Caco-2 (cell line): ENCODE data around the gene MTM1. TPM values are rescaled to one million over a fixed set of nuclear protein-coding genes. Genes with fewer than 3 reads are reported as not detected.

Experiments
- BruUV-seq: library from RNA; stranded (reverse); fragments of 400-500 nt; replicated peaks from 2 replicates; lab custom pipeline; 2021; lab: Mats Ljungman, UMichigan
- CTCF ChIA-PET: fragments of 300-600 bp; sonication (Branson Sonifier 250); formaldehyde crosslinking; loops from one replicate; lab custom pipeline; 2022; ENCODE audit warnings: antibody characterized with exemption; lab: Charles Lee
- POLR2A ChIA-PET: fragments of 300-600 bp; sonication (Branson Sonifier 250); formaldehyde crosslinking; loops from one replicate; lab custom pipeline; 2022; ENCODE audit warnings: antibody characterized with exemption; lab: Charles Lee
- DNase-seq, 2 experiments: peaks; one replicate each; pipeline versions ENCODE4 v3.0.0 to v3.0.0-alpha.2; 2020 to 2022
- H3K27me3 ChIP-seq: replicated peaks from 2 replicates; pipeline ENCODE4 v1.6.0; 2011; ENCODE audit warnings: low read length; ENCODE audit not compliant: control insufficient read depth, insufficient read depth
- H3K36me3 ChIP-seq: 2 replicates; pipeline ENCODE4 v1.5.1; 2011; ENCODE audit warnings: low read length; ENCODE audit not compliant: control insufficient read depth, insufficient read depth
- H3K4me1 ChIP-seq: fragments of 250-450 bp; sonication (Bioruptor Pico); 2 replicates; pipeline ENCODE4 v1.5.1; 2020; ENCODE audit warnings: mild to moderate bottlenecking
- H3K4me3 ChIP-seq: 2 replicates; pipeline ENCODE4 v1.5.1; 2011; ENCODE audit warnings: low read depth, mild to moderate bottlenecking, control low read depth, low read length
- H3K9me3 ChIP-seq: fragments of 250-450 bp; sonication (Bioruptor Pico); 2 replicates; pipeline ENCODE4 v1.5.1; 2020; ENCODE audit warnings: mild to moderate bottlenecking, moderate library complexity
- H3K27ac Mint-ChIP-seq: one replicate; pipeline ENCODE4 v1.8.0; 2022; ENCODE audit warnings: mixed read lengths; ENCODE audit not compliant: unreplicated experiment
- H3K27me3 Mint-ChIP-seq: one replicate; pipeline ENCODE4 v1.8.0; 2022; ENCODE audit warnings: mixed read lengths; ENCODE audit not compliant: insufficient read depth, unreplicated experiment
- H3K36me3 Mint-ChIP-seq: one replicate; pipeline ENCODE4 v1.8.0; 2022; ENCODE audit warnings: mild to moderate bottlenecking, mixed read lengths; ENCODE audit not compliant: insufficient read depth, unreplicated experiment
- H3K4me1 Mint-ChIP-seq: one replicate; pipeline ENCODE4 v1.8.0; 2022; ENCODE audit warnings: low read depth, mixed read lengths; ENCODE audit not compliant: unreplicated experiment
- H3K4me3 Mint-ChIP-seq: one replicate; pipeline ENCODE4 v1.8.0; 2022; ENCODE audit warnings: mild to moderate bottlenecking, moderate library complexity, mixed read lengths; ENCODE audit not compliant: unreplicated experiment
- H3K9me3 Mint-ChIP-seq: one replicate; pipeline ENCODE4 v1.8.0; 2022; ENCODE audit warnings: mixed read lengths; ENCODE audit not compliant: unreplicated experiment
- CTCF ChIP-seq, 2 experiments: fragments of 200-600 bp in 1 of 2; IDR thresholded peaks; 1 replicate in 1 of 2; 2 replicates in 1 of 2; pipeline versions ENCODE4 v1.5.1 to v1.8.0; 2011 to 2022; ENCODE audit warnings: antibody characterized with exemption in 1 of 2, control low read depth in 1 of 2, inconsistent platforms in 1 of 2, low read depth in 1 of 2, low read length in 1 of 2, mild to moderate bottlenecking in 1 of 2, moderate library complexity in 1 of 2; ENCODE audit not compliant: insufficient read depth in 1 of 2, severe bottlenecking in 1 of 2, unreplicated experiment in 1 of 2
- intact Hi-C: fragments of 100-400 bp; cut with micrococcal nuclease; formaldehyde crosslinking; loops from one replicate; pipeline ENCODE4 v1.10.0; 2022; ENCODE audit not compliant: unreplicated experiment
- total RNA-seq: library from RNA; stranded (reverse); gene quantifications from 2 replicates; pipeline ENCODE4 v1.2.3, GENCODE V29; 2022

MTM1 gene
- total RNA-seq, 1 experiment from 2014 or later = 9.7 TPM

- CTCF ChIA-PET = interaction anchor here (1.1 kb wide), 1 partner anchor 36 kb away, joined by 5 read pairs; no protein-coding TSS in a partner anchor
- DNase-seq = no peak
Observed at GRCh38 chrX:150719621-150720020, 151.2 kb downstream of the MTM1 start.

More at GRCh38 chrX:150719621-150720020, 151.2 kb downstream of the MTM1 start:
- H3K9me3 ChIP-seq = no peaks in the 10 kb centered on the region
- H3K36me3 Mint-ChIP-seq = no peaks in the 10 kb centered on the region
- no peak overlapping the region for H3K4me3 Mint-ChIP-seq
- intact Hi-C loops = no loop called here
- no peaks in the 10 kb centered on the region for H3K27me3 Mint-ChIP-seq
- no peak for TF ChIP-seq CTCF (IDR thresholded peaks at IDR 0.05; ENCODE audit: insufficient read depth in 1 of 2, low read depth in 1 of 2, low read length in 1 of 2, severe bottlenecking in 1 of 2, unreplicated experiment in 1 of 2)
- POLR2A ChIA-PET = no interaction called here
- no peaks in the 10 kb centered on the region for H3K9me3 Mint-ChIP-seq
- H3K36me3 ChIP-seq = no peaks in the 10 kb centered on the region
- no peak overlapping the region for H3K4me3 ChIP-seq
- H3K27ac Mint-ChIP-seq = no peak overlapping the region
- no peaks in the 10 kb centered on the region for H3K4me1 ChIP-seq
- BruUV-seq = no TSS peak
- H3K4me1 Mint-ChIP-seq = no peaks in the 10 kb centered on the region
- no peaks in the 10 kb centered on the region for H3K27me3 ChIP-seq

Other genes with a start within 250 kb of the MTM1 start
- gene MAMLD1, start 205.3 kb upstream of the MTM1 start, total RNA-seq = not detected in 2 replicates
- gene MTMR1, start 124.8 kb downstream of the MTM1 start, total RNA-seq = 23.9 and 25.4 TPM in 2 replicates